K562 (cell line): ENCODE measurements around the gene SCN5A. TPM values are rescaled to one million over a fixed set of nuclear protein-coding genes. Genes with fewer than 3 reads are reported as not detected.

Source experiments
- ATF7 ChIP-seq: fragments of 450-650 bp; IDR thresholded peaks from 2 replicates; pipeline ENCODE4 v1.7.1; 2014; ENCODE audit warnings: mild to moderate bottlenecking, moderate library complexity
- CBFA2T3 ChIP-seq: fragments of 450-650 bp; IDR thresholded peaks from 2 replicates; pipeline ENCODE4 v1.6.1; 2017
- CEBPB ChIP-seq: fragments of 450-650 bp; IDR thresholded peaks from 2 replicates; pipeline ENCODE4 v1.6.1; 2016; ENCODE audit warnings: missing genetic modification characterization, missing compliant biosample characterization
- FOXA1 ChIP-seq: fragments of 450-650 bp; IDR thresholded peaks from 2 replicates; pipeline ENCODE4 v1.6.1; 2016; ENCODE audit warnings: mild to moderate bottlenecking, borderline replicate concordance
- FOXJ3 ChIP-seq: sonication (generic); formaldehyde crosslinking; IDR thresholded peaks from 2 replicates; pipeline ENCODE4 v1.4.0; 2020; ENCODE audit warnings: mild to moderate bottlenecking, missing genetic modification reagents
- FOXP1 ChIP-seq: sonication (generic); formaldehyde crosslinking; IDR thresholded peaks from 2 replicates; pipeline ENCODE4 v1.8.0; 2022; ENCODE audit warnings: mild to moderate bottlenecking, missing genetic modification reagents
- HIVEP1 ChIP-seq: fragments of 250-450 bp; sonication (Bioruptor Pico); IDR thresholded peaks from 2 replicates; pipeline ENCODE4 v1.4.0; 2020; ENCODE audit warnings: mild to moderate bottlenecking
- HMG20B ChIP-seq: fragments of 250-450 bp; sonication (Bioruptor Pico); IDR thresholded peaks from 2 replicates; pipeline ENCODE4 v1.5.0; 2021; ENCODE audit warnings: mild to moderate bottlenecking
- MAFG ChIP-seq: fragments of 450-650 bp; conservative IDR thresholded peaks from 2 replicates; pipeline ENCODE4 v1.6.1; 2016; ENCODE audit warnings: missing genetic modification characterization, missing compliant biosample characterization
- NFATC3 ChIP-seq: fragments of 450-650 bp; IDR thresholded peaks from 2 replicates; pipeline ENCODE4 v1.6.1; 2017; ENCODE audit warnings: mild to moderate bottlenecking
- NFE2L1 ChIP-seq: fragments of 450-650 bp; IDR thresholded peaks from 2 replicates; pipeline ENCODE4 v1.6.1; 2016; ENCODE audit warnings: missing genetic modification characterization, low read depth, mild to moderate bottlenecking, missing compliant biosample characterization, moderate library complexity, borderline replicate concordance
- NONO ChIP-seq, 2 experiments: fragments of 200-400 bp in 1 of 2; fragments of 450-650 bp in 1 of 2; formaldehyde crosslinking in 1 of 2; IDR thresholded peaks; 2 replicates each; pipeline ENCODE4 v1.6.1; 2017; ENCODE audit warnings: low read depth in 2 of 2, mild to moderate bottlenecking in 2 of 2, moderate library complexity in 2 of 2, low read length in 1 of 2
- POU5F1 ChIP-seq: fragments of 150-350 bp; IDR thresholded peaks from 2 replicates; pipeline ENCODE4 v1.6.1; 2014; ENCODE audit warnings: borderline replicate concordance, low read length, low read depth, mild to moderate bottlenecking; ENCODE audit not compliant: partially characterized antibody
- SNRNP70 ChIP-seq: fragments of 200-400 bp; formaldehyde crosslinking; optimal IDR thresholded peaks from 2 replicates; pipeline ENCODE3; 2017; ENCODE audit warnings: low read depth, low read length
- XRCC5 ChIP-seq: fragments of 200-400 bp; formaldehyde crosslinking; IDR thresholded peaks from 2 replicates; pipeline ENCODE4 v1.6.1; 2017; ENCODE audit warnings: low read depth, mild to moderate bottlenecking, low read length
- ZBTB7A ChIP-seq: IDR thresholded peaks from 2 replicates; pipeline ENCODE4 v1.6.1; 2011; ENCODE audit warnings: low read depth, mild to moderate bottlenecking, low read length, moderate library complexity, borderline replicate concordance; ENCODE audit not compliant: control insufficient read depth
- ZKSCAN1 ChIP-seq: fragments of 150-350 bp; IDR thresholded peaks from 2 replicates; pipeline ENCODE4 v1.6.1; 2016; ENCODE audit warnings: low read depth, low read length
- ZNF707 ChIP-seq: fragments of 250-450 bp; sonication (Bioruptor Pico); conservative IDR thresholded peaks from 2 replicates; pipeline ENCODE4 v1.8.0; 2022; ENCODE audit warnings: inconsistent platforms, mild to moderate bottlenecking, moderate library complexity
- polyA plus RNA-seq, 8 experiments: library from polyadenylated mRNA; depleted of rRNA in 4 of 8; stranded (reverse) in 5 of 8; unstranded in 3 of 8; fragments of >200 nt; fragmentation: Nextera tagmentation in 2 of 8; fragmentation: Illumina TruSeq in 1 of 8; extraction: Ambion mirVana in 2 of 8; extraction: Trizol in 1 of 8; gene quantifications; 2 replicates each; pipeline versions ENCODE4 v1.2.1 to v1.2.3, GENCODE V29; 2011 to 2014; ENCODE audit warnings: inconsistent platforms in 1 of 8, missing spikeins in 1 of 8
- total RNA-seq, 7 experiments: library from RNA; depleted of rRNA in 6 of 7; stranded (reverse); fragments of >200 nt in 6 of 7; fragmentation: Illumina TruSeq in 2 of 7; extraction: Trizol in 2 of 7; gene quantifications; 2 replicates each; pipeline versions ENCODE4 v1.2.1 to v1.2.3, GENCODE V29; 2011 to 2021; ENCODE audit warnings: low replicate concordance in 1 of 7
- TF ChIP-seq, protein P1 (sequence below): sonication (generic); formaldehyde crosslinking; IDR thresholded peaks from 2 replicates; pipeline ENCODE4 v1.8.0; 2022; ENCODE audit warnings: missing genetic modification reagents, mild to moderate bottlenecking, moderate library complexity, borderline replicate concordance
- TF ChIP-seq, protein P2 (sequence below): fragments of 250-450 bp; sonication (Bioruptor Pico); IDR thresholded peaks from 2 replicates; pipeline ENCODE4 v1.8.0; 2021; ENCODE audit warnings: mild to moderate bottlenecking, moderate library complexity
- TF ChIP-seq, protein P3 (sequence below): sonication (generic); formaldehyde crosslinking; IDR thresholded peaks from 2 replicates; pipeline ENCODE4 v1.8.0; 2022; ENCODE audit warnings: mild to moderate bottlenecking, missing genetic modification reagents, borderline replicate concordance
- TF ChIP-seq, protein P4 (sequence below): fragments of 450-650 bp; conservative IDR thresholded peaks from 2 replicates; pipeline ENCODE4 v1.6.1; 2016; ENCODE audit warnings: missing genetic modification characterization, low read depth, mild to moderate bottlenecking, missing compliant biosample characterization, moderate library complexity
- TF ChIP-seq, protein P5 (sequence below): fragments of 450-650 bp; IDR thresholded peaks from one replicate; pipeline ENCODE4 v1.6.1; 2018; ENCODE audit warnings: mild to moderate bottlenecking, moderate library complexity; ENCODE audit not compliant: partially characterized antibody

The SCN5A gene
- total and polyA plus RNA-seq, 9 of the 15 experiments (the other 6 are each of a cell fraction or from before 2014, with no cell fraction given), result 0.07 to 1.4 (median 0.21) TPM; not detected in 2

DNA sequence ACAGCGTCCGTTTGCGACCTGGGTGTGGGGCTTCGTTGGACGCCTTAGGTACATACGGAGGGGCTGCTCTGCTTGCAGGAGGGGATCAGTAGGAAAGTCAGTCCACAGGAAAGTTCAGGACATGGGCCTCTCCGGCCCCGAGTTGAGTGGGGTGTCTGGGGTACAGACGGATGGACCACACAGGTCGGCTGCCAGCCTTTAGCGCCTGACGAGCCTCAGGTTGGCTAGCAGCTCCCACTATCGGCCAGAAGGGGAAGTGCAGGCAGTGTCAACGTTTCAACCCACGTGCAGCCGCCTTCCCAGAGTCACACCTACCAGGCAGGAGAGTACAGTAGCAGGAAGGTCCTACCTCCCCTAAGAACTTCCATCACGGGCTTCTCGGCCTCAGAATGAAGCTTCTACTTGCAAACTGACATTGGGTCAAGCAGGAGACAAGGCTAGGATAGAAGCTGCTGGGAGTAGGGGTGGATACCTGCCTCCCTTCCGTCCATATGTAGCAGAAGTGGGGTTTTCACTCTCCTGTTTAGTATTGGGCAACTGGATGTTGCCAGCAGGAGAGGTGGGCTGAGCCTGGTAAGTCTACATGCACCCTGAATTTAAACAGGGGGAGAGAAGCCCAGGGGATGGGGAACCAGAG is 1.8 kb upstream of the SCN5A start (continued):
- TF ChIP-seq NONO (IDR thresholded peaks at IDR 0.05; ENCODE audit: low read depth in 2 of 2, low read length in 1 of 2), result no peak
- peak; percentile 68; the same call in 1 of the 2 replicates for TF ChIP-seq XRCC5
- TF ChIP-seq FOXA1, result no peak
- TF ChIP-seq, protein P1, sequence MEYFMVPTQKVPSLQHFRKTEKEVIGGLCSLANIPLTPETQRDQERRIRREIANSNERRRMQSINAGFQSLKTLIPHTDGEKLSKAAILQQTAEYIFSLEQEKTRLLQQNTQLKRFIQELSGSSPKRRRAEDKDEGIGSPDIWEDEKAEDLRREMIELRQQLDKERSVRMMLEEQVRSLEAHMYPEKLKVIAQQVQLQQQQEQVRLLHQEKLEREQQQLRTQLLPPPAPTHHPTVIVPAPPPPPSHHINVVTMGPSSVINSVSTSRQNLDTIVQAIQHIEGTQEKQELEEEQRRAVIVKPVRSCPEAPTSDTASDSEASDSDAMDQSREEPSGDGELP (CRISPR knock-in tag), result peak; percentile 21; the same call in 1 of the 2 replicates
- TF ChIP-seq FOXJ3 (CRISPR knock-in tag), result no peak
- no peak for TF ChIP-seq NFATC3
- TF ChIP-seq, protein P2, sequence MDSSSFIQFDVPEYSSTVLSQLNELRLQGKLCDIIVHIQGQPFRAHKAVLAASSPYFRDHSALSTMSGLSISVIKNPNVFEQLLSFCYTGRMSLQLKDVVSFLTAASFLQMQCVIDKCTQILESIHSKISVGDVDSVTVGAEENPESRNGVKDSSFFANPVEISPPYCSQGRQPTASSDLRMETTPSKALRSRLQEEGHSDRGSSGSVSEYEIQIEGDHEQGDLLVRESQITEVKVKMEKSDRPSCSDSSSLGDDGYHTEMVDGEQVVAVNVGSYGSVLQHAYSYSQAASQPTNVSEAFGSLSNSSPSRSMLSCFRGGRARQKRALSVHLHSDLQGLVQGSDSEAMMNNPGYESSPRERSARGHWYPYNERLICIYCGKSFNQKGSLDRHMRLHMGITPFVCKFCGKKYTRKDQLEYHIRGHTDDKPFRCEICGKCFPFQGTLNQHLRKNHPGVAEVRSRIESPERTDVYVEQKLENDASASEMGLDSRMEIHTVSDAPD (CRISPR knock-in tag), result no peak
- no peak for TF ChIP-seq MAFG (tag)
- TF ChIP-seq, protein P3, sequence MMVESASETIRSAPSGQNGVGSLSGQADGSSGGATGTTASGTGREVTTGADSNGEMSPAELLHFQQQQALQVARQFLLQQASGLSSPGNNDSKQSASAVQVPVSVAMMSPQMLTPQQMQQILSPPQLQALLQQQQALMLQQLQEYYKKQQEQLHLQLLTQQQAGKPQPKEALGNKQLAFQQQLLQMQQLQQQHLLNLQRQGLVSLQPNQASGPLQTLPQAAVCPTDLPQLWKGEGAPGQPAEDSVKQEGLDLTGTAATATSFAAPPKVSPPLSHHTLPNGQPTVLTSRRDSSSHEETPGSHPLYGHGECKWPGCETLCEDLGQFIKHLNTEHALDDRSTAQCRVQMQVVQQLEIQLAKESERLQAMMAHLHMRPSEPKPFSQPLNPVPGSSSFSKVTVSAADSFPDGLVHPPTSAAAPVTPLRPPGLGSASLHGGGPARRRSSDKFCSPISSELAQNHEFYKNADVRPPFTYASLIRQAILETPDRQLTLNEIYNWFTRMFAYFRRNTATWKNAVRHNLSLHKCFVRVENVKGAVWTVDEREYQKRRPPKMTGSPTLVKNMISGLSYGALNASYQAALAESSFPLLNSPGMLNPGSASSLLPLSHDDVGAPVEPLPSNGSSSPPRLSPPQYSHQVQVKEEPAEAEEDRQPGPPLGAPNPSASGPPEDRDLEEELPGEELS (CRISPR knock-in tag), result no peak
- TF ChIP-seq SNRNP70, result no peak
- TF ChIP-seq, protein P4, sequence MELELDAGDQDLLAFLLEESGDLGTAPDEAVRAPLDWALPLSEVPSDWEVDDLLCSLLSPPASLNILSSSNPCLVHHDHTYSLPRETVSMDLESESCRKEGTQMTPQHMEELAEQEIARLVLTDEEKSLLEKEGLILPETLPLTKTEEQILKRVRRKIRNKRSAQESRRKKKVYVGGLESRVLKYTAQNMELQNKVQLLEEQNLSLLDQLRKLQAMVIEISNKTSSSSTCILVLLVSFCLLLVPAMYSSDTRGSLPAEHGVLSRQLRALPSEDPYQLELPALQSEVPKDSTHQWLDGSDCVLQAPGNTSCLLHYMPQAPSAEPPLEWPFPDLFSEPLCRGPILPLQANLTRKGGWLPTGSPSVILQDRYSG (tag), result no peak
- TF ChIP-seq ATF7, result no peak
- no peak for TF ChIP-seq POU5F1
- TF ChIP-seq ZNF707 (CRISPR knock-in tag), result no peak
- TF ChIP-seq NFE2L1 (tag), result no peak
- no peak for TF ChIP-seq CEBPB
- no peak for TF ChIP-seq FOXP1 (CRISPR knock-in tag)
- no peak for TF ChIP-seq CBFA2T3
- no peak for TF ChIP-seq HMG20B (CRISPR knock-in tag)
- TF ChIP-seq ZKSCAN1, result no peak
- TF ChIP-seq, protein P5, sequence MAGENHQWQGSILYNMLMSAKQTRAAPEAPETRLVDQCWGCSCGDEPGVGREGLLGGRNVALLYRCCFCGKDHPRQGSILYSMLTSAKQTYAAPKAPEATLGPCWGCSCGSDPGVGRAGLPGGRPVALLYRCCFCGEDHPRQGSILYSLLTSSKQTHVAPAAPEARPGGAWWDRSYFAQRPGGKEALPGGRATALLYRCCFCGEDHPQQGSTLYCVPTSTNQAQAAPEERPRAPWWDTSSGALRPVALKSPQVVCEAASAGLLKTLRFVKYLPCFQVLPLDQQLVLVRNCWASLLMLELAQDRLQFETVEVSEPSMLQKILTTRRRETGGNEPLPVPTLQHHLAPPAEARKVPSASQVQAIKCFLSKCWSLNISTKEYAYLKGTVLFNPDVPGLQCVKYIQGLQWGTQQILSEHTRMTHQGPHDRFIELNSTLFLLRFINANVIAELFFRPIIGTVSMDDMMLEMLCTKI, result no peak
- no peak for TF ChIP-seq HIVEP1 (CRISPR knock-in tag)
- no peak for TF ChIP-seq ZBTB7A
